GM12865 (cell line): ENCODE measurements around the gene KCNJ2.

Source experiments
- DNase-seq: peaks from one replicate; pipeline ENCODE4 v3.0.0; 2010; ENCODE audit warnings: low read depth
- H3K4me3 ChIP-seq: 2 replicates; pipeline ENCODE4 v1.5.1; 2011; ENCODE audit warnings: mild to moderate bottlenecking, low read depth, low read length, control low read depth
- TF ChIP-seq, protein P1 (sequence below): IDR thresholded peaks from 2 replicates; pipeline ENCODE4 v1.5.1; 2011; ENCODE audit warnings: low read length, control low read depth, low read depth, inconsistent platforms; ENCODE audit not compliant: insufficient read depth; ENCODE audit errors: missing control alignments

KCNJ2 gene

DNA sequence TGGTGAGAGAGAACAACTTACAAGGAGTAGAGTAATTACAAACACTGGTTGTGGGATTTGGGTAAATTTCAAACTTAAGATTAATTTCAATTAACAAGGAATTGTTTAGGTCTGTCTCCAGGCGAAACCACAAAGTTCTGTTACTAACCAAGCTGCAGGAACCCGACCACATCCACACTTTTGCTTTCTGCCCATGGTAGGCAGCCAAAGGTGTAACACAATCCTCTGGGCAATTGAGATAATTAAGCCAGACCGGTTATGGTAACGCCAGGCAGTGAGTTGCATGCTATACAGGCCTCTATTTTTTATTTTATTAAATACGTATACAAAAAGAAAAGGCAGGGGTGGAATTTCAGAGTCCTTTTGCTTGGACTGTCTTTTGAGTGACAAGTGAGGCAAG, 12.0 kb downstream of the KCNJ2 start:
- TF ChIP-seq, protein P1, sequence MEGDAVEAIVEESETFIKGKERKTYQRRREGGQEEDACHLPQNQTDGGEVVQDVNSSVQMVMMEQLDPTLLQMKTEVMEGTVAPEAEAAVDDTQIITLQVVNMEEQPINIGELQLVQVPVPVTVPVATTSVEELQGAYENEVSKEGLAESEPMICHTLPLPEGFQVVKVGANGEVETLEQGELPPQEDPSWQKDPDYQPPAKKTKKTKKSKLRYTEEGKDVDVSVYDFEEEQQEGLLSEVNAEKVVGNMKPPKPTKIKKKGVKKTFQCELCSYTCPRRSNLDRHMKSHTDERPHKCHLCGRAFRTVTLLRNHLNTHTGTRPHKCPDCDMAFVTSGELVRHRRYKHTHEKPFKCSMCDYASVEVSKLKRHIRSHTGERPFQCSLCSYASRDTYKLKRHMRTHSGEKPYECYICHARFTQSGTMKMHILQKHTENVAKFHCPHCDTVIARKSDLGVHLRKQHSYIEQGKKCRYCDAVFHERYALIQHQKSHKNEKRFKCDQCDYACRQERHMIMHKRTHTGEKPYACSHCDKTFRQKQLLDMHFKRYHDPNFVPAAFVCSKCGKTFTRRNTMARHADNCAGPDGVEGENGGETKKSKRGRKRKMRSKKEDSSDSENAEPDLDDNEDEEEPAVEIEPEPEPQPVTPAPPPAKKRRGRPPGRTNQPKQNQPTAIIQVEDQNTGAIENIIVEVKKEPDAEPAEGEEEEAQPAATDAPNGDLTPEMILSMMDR = no peak
- H3K4me3 ChIP-seq = no peak overlapping the region
- DNase-seq = no peak

DNA sequence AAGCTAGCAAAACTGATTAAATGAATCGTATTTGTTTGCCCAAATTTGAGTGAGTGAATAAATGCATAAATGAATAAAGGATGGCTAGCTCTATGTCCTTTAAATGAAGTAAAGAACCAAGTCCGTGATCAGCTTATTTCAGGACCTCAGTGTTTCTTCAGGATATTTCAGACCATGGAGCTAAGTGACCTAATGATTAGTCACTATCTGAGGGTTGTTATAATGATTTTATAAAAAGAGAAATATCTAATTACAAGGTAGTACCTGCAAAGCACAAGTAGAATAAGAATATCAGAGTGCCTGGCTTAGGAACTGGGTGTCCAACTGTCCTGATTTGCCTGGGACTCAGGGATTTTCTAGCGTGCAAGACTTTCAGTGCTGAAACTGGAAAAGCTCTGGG, 12.5 kb downstream of the KCNJ2 start:
- TF ChIP-seq, protein P1 = no peak
- H3K4me3 ChIP-seq = no peak overlapping the region
- no peak for DNase-seq

DNA sequence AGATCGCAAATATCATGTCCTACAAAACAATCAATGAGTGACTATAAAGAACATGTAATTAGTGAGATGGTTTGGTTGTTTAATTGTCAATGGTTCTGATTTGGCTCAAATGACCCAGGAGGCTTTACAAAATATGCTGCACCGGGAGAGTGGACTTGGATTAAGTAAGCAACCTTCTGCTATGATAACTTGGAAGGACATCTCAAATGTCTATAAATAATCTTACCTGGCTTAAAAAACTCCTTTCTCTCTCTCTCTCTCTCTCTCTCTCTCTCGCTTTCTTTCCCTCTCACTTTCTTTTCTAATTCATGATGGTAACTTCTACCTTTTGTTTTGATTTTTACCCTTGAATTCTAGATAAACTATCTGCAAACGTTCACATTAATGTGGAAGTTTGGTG, 14.2 kb downstream of the KCNJ2 start:
- TF ChIP-seq, protein P1 = no peak
- no peak overlapping the region for H3K4me3 ChIP-seq
- no peak for DNase-seq

DNA sequence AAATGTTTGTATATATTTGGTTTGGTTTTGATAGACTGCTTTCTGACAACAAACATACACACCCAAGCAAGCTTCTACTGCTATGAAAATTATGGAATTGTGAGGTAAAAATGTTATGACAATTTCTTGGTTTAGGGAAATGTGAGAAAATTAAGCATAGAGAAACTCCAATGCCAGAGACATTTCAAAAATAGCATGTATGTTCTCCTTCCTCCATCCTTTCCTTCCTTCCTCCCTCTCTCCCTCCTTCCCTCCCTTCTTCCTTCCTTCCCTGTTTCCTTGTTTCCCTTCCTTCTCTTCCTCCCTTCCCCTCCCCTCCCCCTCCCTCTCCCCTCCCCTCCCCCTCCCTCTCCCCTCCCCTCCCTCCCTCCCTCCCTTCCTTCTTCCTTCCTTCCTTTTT, 14.9 kb downstream of the KCNJ2 start:
- no peak for DNase-seq
- H3K4me3 ChIP-seq = no peak overlapping the region
- TF ChIP-seq, protein P1 = no peak

DNA sequence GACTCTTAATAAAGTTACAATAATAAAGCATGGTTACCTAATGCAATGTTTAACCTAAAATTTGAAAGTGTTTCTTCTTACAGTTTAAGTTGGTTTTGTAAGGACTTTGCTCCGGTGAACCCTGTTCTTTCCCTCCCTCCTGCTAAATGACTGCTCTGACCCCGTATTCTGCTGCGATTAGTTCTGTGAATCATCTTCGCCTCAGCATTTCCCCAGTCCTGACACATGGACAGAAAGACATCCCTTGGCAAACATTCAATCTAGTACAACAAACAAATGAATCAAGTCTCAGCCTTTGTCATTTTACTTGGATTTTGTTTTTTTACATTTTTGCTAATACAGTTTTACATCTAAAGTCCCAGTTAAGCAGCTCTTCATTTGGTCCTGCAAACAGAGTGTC, 15.4 kb downstream of the KCNJ2 start:
- no peak overlapping the region for H3K4me3 ChIP-seq
- DNase-seq = no peak
- TF ChIP-seq, protein P1 = no peak

DNA sequence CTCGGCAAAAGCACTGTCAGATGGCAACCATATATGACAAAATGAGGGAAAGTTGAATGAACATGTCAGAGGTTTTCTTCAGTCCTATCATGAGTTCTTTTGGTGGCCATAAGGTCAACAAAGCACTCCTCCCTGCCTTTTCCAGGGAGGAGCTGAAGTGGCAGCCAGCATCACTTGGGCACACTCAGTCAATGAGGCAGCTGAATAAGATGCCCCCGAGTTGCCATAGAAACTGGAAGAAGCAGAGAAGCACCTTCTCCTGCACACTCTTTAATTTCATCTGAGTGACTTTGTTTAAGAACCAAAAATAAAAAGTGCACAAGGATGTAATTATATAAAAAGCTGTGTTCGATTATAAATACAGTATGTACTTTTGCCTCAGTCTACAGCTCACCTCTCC, 16.0 kb downstream of the KCNJ2 start:
- H3K4me3 ChIP-seq = no peak overlapping the region
- TF ChIP-seq, protein P1 = no peak
- DNase-seq = no peak

DNA sequence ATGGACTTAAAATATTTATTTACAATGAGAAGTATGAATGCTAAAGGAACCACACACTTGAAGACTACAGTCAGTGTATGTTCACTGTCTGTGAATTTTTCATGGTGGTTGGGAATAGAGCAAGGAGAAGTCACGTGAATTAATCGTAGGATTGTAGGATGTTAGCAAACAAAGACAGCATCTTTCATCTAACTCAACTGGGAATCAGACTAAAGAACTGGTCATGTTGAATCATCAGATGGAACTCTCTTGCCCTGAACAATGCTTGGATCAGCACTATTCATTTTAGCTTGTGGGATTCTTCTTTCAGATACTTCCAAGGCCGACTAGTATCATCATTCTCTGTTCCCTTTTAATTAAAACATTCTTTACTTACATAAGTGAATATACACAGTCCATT, 18.1 kb downstream of the KCNJ2 start:
- no peak for DNase-seq
- H3K4me3 ChIP-seq = no peak overlapping the region
- TF ChIP-seq, protein P1 = no peak
